Astrocyte (in vitro differentiated cells and primary cell): ENCODE measurements around the gene POU2F3. TPM values are rescaled to one million over a fixed set of nuclear protein-coding genes. Genes with fewer than 3 reads are reported as not detected.
A peak's percentile ranks its signal among the peaks of the same experiment; 100 is the strongest.

Experiments
- DNase-seq: peaks from one replicate; pipeline ENCODE4 v3.0.0-alpha.2; 2010; ENCODE audit warnings: low read depth
- FAIRE-seq: peaks from 2 replicates; lab custom pipeline; 2011; peaks lifted over from hg19 to GRCh38; lab: Jason Lieb, UNC
- H2AFZ ChIP-seq: 2 replicates; pipeline ENCODE4 v1.6.0; 2012; ENCODE audit warnings: low read depth, low read length, inconsistent platforms
- H3K27ac ChIP-seq: 2 replicates; pipeline ENCODE4 v1.5.1; 2011; ENCODE audit warnings: low read depth, low read length, inconsistent platforms
- H3K27me3 ChIP-seq: 2 replicates; pipeline ENCODE4 v1.6.0; 2011; ENCODE audit warnings: low read length, inconsistent platforms; ENCODE audit not compliant: insufficient read depth
- H3K36me3 ChIP-seq: 2 replicates; pipeline ENCODE4 v1.5.1; 2011; ENCODE audit warnings: low read length, inconsistent platforms; ENCODE audit not compliant: insufficient read depth
- H3K4me1 ChIP-seq: 2 replicates; pipeline ENCODE4 v1.5.1; 2011; ENCODE audit warnings: low read length, inconsistent platforms; ENCODE audit not compliant: insufficient read depth
- H3K4me2 ChIP-seq: 2 replicates; pipeline ENCODE4 v1.6.0; 2012; ENCODE audit warnings: low read length, inconsistent platforms
- H3K4me3 ChIP-seq: 2 replicates; pipeline ENCODE4 v1.5.1; 2011; ENCODE audit warnings: low read depth, mild to moderate bottlenecking, low read length, inconsistent platforms; ENCODE audit not compliant: insufficient read depth
- H3K79me2 ChIP-seq: 2 replicates; pipeline ENCODE4 v1.6.0; 2012; ENCODE audit warnings: mild to moderate bottlenecking, low read length, inconsistent platforms; ENCODE audit not compliant: insufficient read depth
- H3K9ac ChIP-seq: 2 replicates; pipeline ENCODE4 v1.6.0; 2012; ENCODE audit warnings: mild to moderate bottlenecking, low read length, inconsistent platforms
- H3K9me3 ChIP-seq: 2 replicates; pipeline ENCODE4 v1.5.1; 2012; ENCODE audit warnings: low read depth, mild to moderate bottlenecking, low read length, inconsistent platforms; ENCODE audit not compliant: insufficient read depth
- H4K20me1 ChIP-seq: 2 replicates; pipeline ENCODE4 v1.6.0; 2012; ENCODE audit warnings: low read length, inconsistent platforms; ENCODE audit not compliant: insufficient read depth
- H3K27ac Mint-ChIP-seq: one replicate; pipeline ENCODE4 v1.8.0; 2021; ENCODE audit warnings: mild to moderate bottlenecking, mixed read lengths; ENCODE audit not compliant: unreplicated experiment
- H3K27me3 Mint-ChIP-seq: one replicate; pipeline ENCODE4 v1.8.0; 2021; ENCODE audit warnings: low read depth, mixed read lengths; ENCODE audit not compliant: unreplicated experiment
- H3K36me3 Mint-ChIP-seq: one replicate; pipeline ENCODE4 v1.8.0; 2021; ENCODE audit warnings: low read depth, mixed read lengths; ENCODE audit not compliant: unreplicated experiment
- H3K4me1 Mint-ChIP-seq: one replicate; pipeline ENCODE4 v1.8.0; 2021; ENCODE audit warnings: low read depth, mixed read lengths; ENCODE audit not compliant: unreplicated experiment
- H3K4me3 Mint-ChIP-seq: one replicate; pipeline ENCODE4 v1.8.0; 2021; ENCODE audit warnings: mild to moderate bottlenecking, moderate library complexity, mixed read lengths; ENCODE audit not compliant: unreplicated experiment
- H3K9me3 Mint-ChIP-seq: one replicate; pipeline ENCODE4 v1.8.0; 2021; ENCODE audit warnings: mild to moderate bottlenecking, mixed read lengths; ENCODE audit not compliant: unreplicated experiment
- CTCF ChIP-seq: IDR thresholded peaks from 2 replicates; pipeline ENCODE4 v1.5.1; 2011; ENCODE audit warnings: low read depth, mild to moderate bottlenecking, inconsistent platforms, low read length, moderate library complexity; ENCODE audit not compliant: insufficient read depth
- EZH2 ChIP-seq: IDR thresholded peaks from 2 replicates; pipeline ENCODE4 v1.6.1; 2012; ENCODE audit warnings: mild to moderate bottlenecking, low read length, inconsistent platforms; ENCODE audit not compliant: insufficient read depth
- total RNA-seq: library from RNA; stranded (reverse); gene quantifications from 2 replicates; pipeline ENCODE4 v1.2.1, GENCODE V29; 2021

Gene POU2F3
- total RNA-seq, 1 donor from 2014 or later, result 0.20 TPM

GRCh38 chr11:120336641-120337354 lies 96.9 kb downstream of the POU2F3 start:
- Histone ChIP-seq H3K79me2 (peaks cover 53% of the 10 kb centered on the region), H3K36me3 (no peaks in the 10 kb centered on the region), H3K4me1 (peaks cover 40% of the 10 kb centered on the region), H4K20me1 (peaks cover 48% of the 10 kb centered on the region), H3K9ac (peak overlapping the region; percentile 96), H3K27ac (peak overlapping the region; percentile 82), H3K27me3 (no peaks in the 10 kb centered on the region), H3K4me2 (peak overlapping the region; percentile 92), H2AFZ (peak overlapping the region; percentile 29), H3K4me3 (peak overlapping the region; percentile 92), H3K9me3 (no peaks in the 10 kb centered on the region)
- H3K36me3 Mint-ChIP-seq, result no peaks in the 10 kb centered on the region
- H3K4me1 Mint-ChIP-seq, result peaks cover 33% of the 10 kb centered on the region
- DNase-seq, result no peak
- H3K27ac Mint-ChIP-seq, result peak overlapping the region; percentile 84
- no peaks in the 10 kb centered on the region for H3K27me3 Mint-ChIP-seq
- TF ChIP-seq EZH2 (no peak), CTCF (no peak)
- no peak for FAIRE-seq
- peak overlapping the region; percentile 93 for H3K4me3 Mint-ChIP-seq
- H3K9me3 Mint-ChIP-seq, result no peaks in the 10 kb centered on the region

GRCh38 chr11:120337355-120338106 lies 97.6 kb downstream of the POU2F3 start:
- peaks cover 55% of the 10 kb centered on the region for H4K20me1 ChIP-seq
- no peak for TF ChIP-seq CTCF
- TF ChIP-seq EZH2, result no peak

More at GRCh38 chr11:120337355-120338106, 97.6 kb downstream of the POU2F3 start:
- FAIRE-seq (peak; percentile 5), DNase-seq (no peak)
- H3K9ac ChIP-seq, result peak overlapping the region; percentile 96
- peak overlapping the region; percentile 84 for H3K27ac Mint-ChIP-seq
- no peaks in the 10 kb centered on the region for H3K36me3 Mint-ChIP-seq
- H3K27me3 ChIP-seq, result no peaks in the 10 kb centered on the region
- H3K9me3 ChIP-seq, result no peaks in the 10 kb centered on the region
- no peaks in the 10 kb centered on the region for H3K36me3 ChIP-seq
- peak overlapping the region; percentile 92 for H3K4me2 ChIP-seq
- H3K27me3 Mint-ChIP-seq, result no peaks in the 10 kb centered on the region
- H2AFZ ChIP-seq, result no peak overlapping the region
- H3K4me1 ChIP-seq, result peaks cover 34% of the 10 kb centered on the region
- H3K79me2 ChIP-seq, result peaks cover 60% of the 10 kb centered on the region
- peak overlapping the region; percentile 92 for H3K4me3 ChIP-seq
- H3K4me3 Mint-ChIP-seq, result peak overlapping the region; percentile 93
- H3K4me1 Mint-ChIP-seq, result peaks cover 34% of the 10 kb centered on the region
- no peaks in the 10 kb centered on the region for H3K9me3 Mint-ChIP-seq
- H3K27ac ChIP-seq, result peak overlapping the region; percentile 82
